ENCODE results near the gene MARCHF3.

MARCHF3 gene

GRCh38 chr5:126866851-126867636 is 163.3 kb downstream of the MARCHF3 start:
- H3K4me3 ChIP-seq (ENCODE audit: low read depth, low read length): no peak overlapping the region
- TF ChIP-seq POLR2A (IDR thresholded peaks at IDR 0.05; ENCODE audit: extremely low read depth, insufficient read length) (no peak), MYC (IDR thresholded peaks at IDR 0.05; ENCODE audit: low read depth, low read length) (no peak)
- TF ChIP-seq, protein P1, sequence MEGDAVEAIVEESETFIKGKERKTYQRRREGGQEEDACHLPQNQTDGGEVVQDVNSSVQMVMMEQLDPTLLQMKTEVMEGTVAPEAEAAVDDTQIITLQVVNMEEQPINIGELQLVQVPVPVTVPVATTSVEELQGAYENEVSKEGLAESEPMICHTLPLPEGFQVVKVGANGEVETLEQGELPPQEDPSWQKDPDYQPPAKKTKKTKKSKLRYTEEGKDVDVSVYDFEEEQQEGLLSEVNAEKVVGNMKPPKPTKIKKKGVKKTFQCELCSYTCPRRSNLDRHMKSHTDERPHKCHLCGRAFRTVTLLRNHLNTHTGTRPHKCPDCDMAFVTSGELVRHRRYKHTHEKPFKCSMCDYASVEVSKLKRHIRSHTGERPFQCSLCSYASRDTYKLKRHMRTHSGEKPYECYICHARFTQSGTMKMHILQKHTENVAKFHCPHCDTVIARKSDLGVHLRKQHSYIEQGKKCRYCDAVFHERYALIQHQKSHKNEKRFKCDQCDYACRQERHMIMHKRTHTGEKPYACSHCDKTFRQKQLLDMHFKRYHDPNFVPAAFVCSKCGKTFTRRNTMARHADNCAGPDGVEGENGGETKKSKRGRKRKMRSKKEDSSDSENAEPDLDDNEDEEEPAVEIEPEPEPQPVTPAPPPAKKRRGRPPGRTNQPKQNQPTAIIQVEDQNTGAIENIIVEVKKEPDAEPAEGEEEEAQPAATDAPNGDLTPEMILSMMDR (IDR thresholded peaks at IDR 0.05; ENCODE audit: low read depth, low read length): no peak
- TF ChIP-seq, protein P2, sequence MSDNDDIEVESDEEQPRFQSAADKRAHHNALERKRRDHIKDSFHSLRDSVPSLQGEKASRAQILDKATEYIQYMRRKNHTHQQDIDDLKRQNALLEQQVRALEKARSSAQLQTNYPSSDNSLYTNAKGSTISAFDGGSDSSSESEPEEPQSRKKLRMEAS (IDR thresholded peaks at IDR 0.05; ENCODE audit: low read depth, low read length): no peak
- DNase-seq (ENCODE audit: low read depth): no peak

GRCh38 chr5:126865299-126865698 is 165.1 kb downstream of the MARCHF3 start:
- H3K4me3 ChIP-seq (ENCODE audit: low read depth, low read length): no peak overlapping the region
- TF ChIP-seq MYC (IDR thresholded peaks at IDR 0.05; ENCODE audit: low read depth, low read length) (no peak), POLR2A (IDR thresholded peaks at IDR 0.05; ENCODE audit: extremely low read depth, insufficient read length) (no peak)
- TF ChIP-seq, protein P1 (IDR thresholded peaks at IDR 0.05; ENCODE audit: low read depth, low read length): no peak
- TF ChIP-seq, protein P2 (IDR thresholded peaks at IDR 0.05; ENCODE audit: low read depth, low read length): no peak
- no peak for DNase-seq (ENCODE audit: low read depth)

- no peak overlapping the region for H3K4me3 ChIP-seq (ENCODE audit: low read depth, low read length)
- no peak for TF ChIP-seq MYC (IDR thresholded peaks at IDR 0.05; ENCODE audit: low read depth, low read length)
- TF ChIP-seq, protein P1 (IDR thresholded peaks at IDR 0.05; ENCODE audit: low read depth, low read length): no peak
- TF ChIP-seq POLR2A (IDR thresholded peaks at IDR 0.05; ENCODE audit: extremely low read depth, insufficient read length): no peak
- TF ChIP-seq, protein P2 (IDR thresholded peaks at IDR 0.05; ENCODE audit: low read depth, low read length): no peak
- no peak for DNase-seq (ENCODE audit: low read depth)
These were observed 166.2 kb downstream of the MARCHF3 start for GRCh38 chr5:126864042-126864688.

- H3K4me3 ChIP-seq (ENCODE audit: low read depth, low read length): no peak overlapping the region
- TF ChIP-seq MYC (IDR thresholded peaks at IDR 0.05; ENCODE audit: low read depth, low read length) (no peak), POLR2A (IDR thresholded peaks at IDR 0.05; ENCODE audit: extremely low read depth, insufficient read length) (no peak)
- TF ChIP-seq, protein P2 (IDR thresholded peaks at IDR 0.05; ENCODE audit: low read depth, low read length): no peak
- TF ChIP-seq, protein P1 (IDR thresholded peaks at IDR 0.05; ENCODE audit: low read depth, low read length): no peak
- no peak for DNase-seq (ENCODE audit: low read depth)
These were observed 167.0 kb downstream of the MARCHF3 start for GRCh38 chr5:126863402-126863801.

DNA sequence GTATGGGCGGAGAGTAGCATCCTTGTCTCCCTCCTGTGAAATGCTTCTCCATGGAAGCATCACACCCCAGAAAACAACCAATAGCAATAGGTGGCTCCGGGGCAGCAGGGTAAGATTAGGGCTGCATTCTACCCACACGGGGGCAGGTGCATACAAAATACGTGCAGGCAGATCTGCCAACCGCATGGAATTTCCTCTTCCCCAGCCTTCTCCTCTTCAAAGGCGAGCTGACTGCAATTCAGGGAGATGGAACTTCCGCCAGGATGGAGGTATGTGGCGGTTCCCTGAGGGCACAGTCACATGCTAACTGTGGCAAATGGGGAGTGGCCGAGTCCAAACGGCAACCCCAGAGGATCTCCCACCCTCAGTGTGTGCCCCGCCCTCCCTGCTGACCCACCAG is 171.9 kb downstream of the MARCHF3 start:
- no peak overlapping the region for H3K4me3 ChIP-seq (ENCODE audit: low read depth, low read length)
- no peak for DNase-seq (ENCODE audit: low read depth)
- TF ChIP-seq, protein P2 (IDR thresholded peaks at IDR 0.05; ENCODE audit: low read depth, low read length): no peak
- TF ChIP-seq, protein P1 (IDR thresholded peaks at IDR 0.05; ENCODE audit: low read depth, low read length): no peak
- no peak for TF ChIP-seq MYC (IDR thresholded peaks at IDR 0.05; ENCODE audit: low read depth, low read length)
- no peak for TF ChIP-seq POLR2A (IDR thresholded peaks at IDR 0.05; ENCODE audit: extremely low read depth, insufficient read length)

Measured in NB4 (cell line).